Spinal cord (tissue), 10 donors: Measurements from ENCODE around the gene RBMY1D. TPM values are rescaled to one million over a fixed set of nuclear protein-coding genes. Genes with fewer than 3 reads are reported as not detected.
"Not testable (repeated sequence)": the region's sequence is repeated elsewhere in the genome, so short reads cannot be mapped to it uniquely, and the experiment has no call there.

Source experiments
- DNase-seq, 6 donors: peaks; one replicate each; pipeline versions ENCODE4 v3.0.0 to v3.0.0-alpha.2; 2013 to 2015; ENCODE audit warnings: low spot score in 6 of 6, low read depth in 4 of 6
- H3K27ac ChIP-seq: one replicate; pipeline ENCODE4 v1.5.1; 2013; ENCODE audit warnings: low read depth, low read length, control low read depth
- H3K27me3 ChIP-seq: one replicate; pipeline ENCODE4 v1.6.1; 2013; ENCODE audit warnings: low read length; ENCODE audit not compliant: control insufficient read depth, insufficient read depth
- H3K36me3 ChIP-seq: one replicate; pipeline ENCODE4 v1.6.1; 2013; ENCODE audit warnings: low read length; ENCODE audit not compliant: control insufficient read depth, insufficient read depth
- H3K4me1 ChIP-seq: one replicate; pipeline ENCODE4 v1.6.1; 2013; ENCODE audit warnings: low read length; ENCODE audit not compliant: control insufficient read depth, insufficient read depth
- H3K4me3 ChIP-seq: one replicate; pipeline ENCODE4 v1.5.1; 2013; ENCODE audit warnings: low read depth, low read length, control low read depth
- H3K9me3 ChIP-seq: one replicate; pipeline ENCODE4 v1.6.1; 2013; ENCODE audit warnings: low read length; ENCODE audit not compliant: control insufficient read depth, insufficient read depth
- WGBS: methylation state at CpG from one replicate; pipeline ENCODE4 v1.1.5; 2013; ENCODE audit warnings: missing lambda C conversion rate; ENCODE audit not compliant: insufficient coverage; 5-methylcytosine and 5-hydroxymethylcytosine counted together
- long read RNA-seq, 4 donors: transcript quantifications; one replicate each; lab custom pipeline, GENCODE V29; 2026
- polyA plus RNA-seq, 2 donors: library from polyadenylated mRNA; unstranded; fragments of 120-200 nt; gene quantifications; one replicate each; pipeline ENCODE4 v1.2.1, GENCODE V29; 2013; ENCODE audit not compliant: insufficient read length in 2 of 2
- total RNA-seq, 2 donors: library from RNA; depleted of rRNA in 1 of 2; stranded (reverse); fragments of 120-200 nt in 1 of 2; fragments of >200 nt in 1 of 2; gene quantifications; one replicate each; pipeline versions ENCODE4 v1.2.3 to v1.2.4, GENCODE V29; 2013 to 2014
- donor health status: healthy.

The RBMY1D gene
- total RNA-seq (not detected), polyA plus RNA-seq (not detected)
- long read RNA-seq, donor 1 = 0 reads
- long read RNA-seq, donor 2 = 0 reads
- long read RNA-seq, donor 3 = 0 reads
- long read RNA-seq, donor 4 = 0 reads

DNA sequence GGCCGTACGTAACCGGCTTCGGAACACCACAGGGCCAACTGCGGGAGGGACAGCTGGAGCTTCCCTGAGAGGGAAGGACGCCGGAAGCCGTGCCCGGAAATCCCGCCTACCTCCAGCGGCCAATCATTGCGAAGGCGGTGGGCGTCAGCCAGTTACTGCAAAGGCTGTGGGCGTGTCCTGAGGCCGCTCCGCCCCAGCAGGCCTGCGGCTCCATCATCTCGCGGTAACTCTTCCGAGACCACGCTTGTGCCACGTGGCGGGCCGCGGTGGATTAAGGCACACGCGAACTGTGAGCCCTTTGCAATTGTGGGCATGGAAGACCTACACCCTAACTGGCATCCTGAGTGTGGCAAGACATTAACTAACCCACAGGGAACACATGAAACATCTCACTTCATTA, at the start of gene RBMY1D:
Gene RBMY1D, minus strand, starts transcription at position 101 of the 400 bp plus-strand sequence. CDS start 2,013 bp downstream, outside the sequence.
- not testable (repeated sequence) for H3K27me3 ChIP-seq, H3K9me3 ChIP-seq, H3K27ac ChIP-seq, H3K36me3 ChIP-seq, H3K4me3 ChIP-seq, DNase-seq, H3K4me1 ChIP-seq
- no CpG with 5 or more reads among the region's 28 CpGs for WGBS

DNA sequence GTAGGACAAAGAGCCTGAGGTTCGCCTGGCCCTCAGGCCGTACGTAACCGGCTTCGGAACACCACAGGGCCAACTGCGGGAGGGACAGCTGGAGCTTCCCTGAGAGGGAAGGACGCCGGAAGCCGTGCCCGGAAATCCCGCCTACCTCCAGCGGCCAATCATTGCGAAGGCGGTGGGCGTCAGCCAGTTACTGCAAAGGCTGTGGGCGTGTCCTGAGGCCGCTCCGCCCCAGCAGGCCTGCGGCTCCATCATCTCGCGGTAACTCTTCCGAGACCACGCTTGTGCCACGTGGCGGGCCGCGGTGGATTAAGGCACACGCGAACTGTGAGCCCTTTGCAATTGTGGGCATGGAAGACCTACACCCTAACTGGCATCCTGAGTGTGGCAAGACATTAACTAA, 23.6 kb upstream of the RBMY1D start, which contains the start of gene RBMY1E:
Gene RBMY1E, minus strand, starts transcription at position 101 of the 400 bp plus-strand sequence. CDS start 1,978 bp downstream, outside the sequence.
- H3K27me3 ChIP-seq, H3K9me3 ChIP-seq, H3K36me3 ChIP-seq, H3K4me3 ChIP-seq, H3K27ac ChIP-seq, H3K4me1 ChIP-seq, DNase-seq: not testable (repeated sequence)
- no CpG with 5 or more reads among the region's 29 CpGs for WGBS

DNA sequence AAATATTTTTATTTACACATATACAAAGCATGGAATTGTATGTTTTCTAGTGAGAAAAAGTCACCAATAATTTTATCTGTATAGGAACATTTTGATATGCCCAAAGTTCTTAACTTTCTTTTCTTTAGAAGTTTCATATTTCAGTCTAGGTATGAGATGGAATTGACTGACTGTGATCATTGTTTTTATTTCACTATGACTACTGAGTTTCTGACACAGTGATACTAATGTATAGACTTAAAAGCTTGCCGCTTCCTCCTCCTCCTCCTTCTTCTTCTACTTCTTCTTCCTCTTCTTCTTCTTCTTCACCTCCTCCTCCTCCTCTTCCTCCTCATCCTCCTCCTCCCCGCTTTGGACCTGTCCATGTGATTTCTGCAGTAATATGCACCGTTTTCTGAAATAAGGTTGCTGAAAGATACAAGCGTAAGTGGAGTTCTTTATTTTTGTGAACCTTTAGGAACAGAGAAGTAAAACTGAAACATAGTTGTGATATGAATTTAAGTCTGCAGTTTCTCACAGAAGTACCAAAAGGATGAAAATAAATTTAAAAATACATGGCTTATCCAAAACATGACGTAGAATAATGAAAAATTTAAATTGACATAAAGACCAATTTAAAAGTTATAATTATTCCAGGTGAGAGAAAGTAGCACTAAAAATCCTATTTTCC, 24.8 kb downstream of the RBMY1D start:
- no CpG with 5 or more reads among the region's 5 CpGs for WGBS
- not testable (repeated sequence) for H3K9me3 ChIP-seq, H3K4me3 ChIP-seq, H3K36me3 ChIP-seq, DNase-seq, H3K27me3 ChIP-seq, H3K27ac ChIP-seq, H3K4me1 ChIP-seq

DNA sequence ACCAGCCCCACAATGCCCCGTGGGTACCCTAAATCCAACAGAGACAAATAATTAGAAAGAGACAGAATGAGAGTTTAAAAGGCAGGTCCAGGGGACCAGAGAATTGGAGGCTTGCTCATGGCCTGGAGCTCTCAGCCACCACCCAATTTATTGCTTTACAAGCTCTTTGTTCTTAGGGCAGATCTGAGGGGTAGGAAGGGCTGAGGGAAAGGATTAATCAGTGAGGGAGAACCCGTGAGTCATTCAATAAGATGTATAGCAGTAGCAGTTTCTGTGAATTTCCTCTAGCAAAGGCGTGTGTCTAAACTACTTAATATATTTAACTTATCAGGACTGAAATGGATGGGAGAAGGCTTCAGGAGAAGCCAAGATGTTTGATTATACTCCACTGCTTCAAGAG, 48.8 kb downstream of the RBMY1D start:
- WGBS = no CpG with 5 or more reads among the region's 3 CpGs
- DNase-seq = no peak
- Histone ChIP-seq H3K4me1 (no peaks in the 10 kb centered on the region), H3K36me3 (no peaks in the 10 kb centered on the region), H3K27me3 (no peaks in the 10 kb centered on the region), H3K27ac (no peak overlapping the region), H3K9me3 (no peaks in the 10 kb centered on the region), H3K4me3 (no peak overlapping the region)

DNA sequence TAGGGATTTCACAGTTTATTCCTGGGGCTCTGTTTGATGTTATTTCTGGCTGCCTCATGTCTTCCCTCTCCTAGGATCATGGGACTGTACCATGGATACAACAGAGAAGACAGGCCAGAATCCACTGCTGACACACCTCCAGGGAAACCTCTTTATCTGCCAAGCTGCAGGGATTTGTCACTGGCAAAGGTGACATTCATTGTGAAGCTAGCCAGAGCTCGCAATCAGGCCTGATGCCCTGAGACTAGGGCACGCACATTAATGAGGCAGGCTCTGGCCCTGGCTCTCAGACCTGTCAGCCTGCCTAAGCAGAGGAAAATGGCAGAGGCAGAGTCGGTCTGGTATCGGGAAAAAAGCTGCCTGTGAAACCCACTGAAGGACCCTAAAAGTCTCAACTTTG, 52.2 kb downstream of the RBMY1D start:
- Histone ChIP-seq H3K36me3 (no peaks in the 10 kb centered on the region), H3K4me3 (no peak overlapping the region), H3K27me3 (no peaks in the 10 kb centered on the region), H3K9me3 (no peaks in the 10 kb centered on the region), H3K4me1 (no peaks in the 10 kb centered on the region), H3K27ac (no peak overlapping the region)
- no peak for DNase-seq
- WGBS = no CpG with 5 or more reads among the region's 4 CpGs

DNA sequence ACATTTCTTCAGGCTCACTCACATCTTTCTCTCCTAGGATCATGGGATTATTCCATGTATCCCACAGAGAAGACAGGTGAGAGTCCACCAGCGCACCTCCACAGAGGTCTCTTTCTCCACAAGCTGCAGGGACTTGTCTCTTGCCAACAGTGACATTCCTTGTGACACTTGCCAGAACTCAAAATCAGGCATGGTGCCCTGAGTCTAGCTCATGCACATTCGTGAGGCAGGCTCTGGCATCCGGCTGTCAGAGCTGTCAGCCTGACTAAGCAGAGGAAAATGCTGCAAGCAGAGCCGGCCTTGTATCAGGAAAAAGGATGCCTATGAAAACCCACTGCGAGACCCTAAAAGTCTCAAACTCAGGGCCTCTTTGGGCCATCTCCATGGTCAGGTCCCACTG, 54.8 kb downstream of the RBMY1D start:
- no peaks in the 10 kb centered on the region for H3K27me3 ChIP-seq
- H3K9me3 ChIP-seq = no peaks in the 10 kb centered on the region
- no CpG with 5 or more reads among the region's 5 CpGs for WGBS
- no peaks in the 10 kb centered on the region for H3K36me3 ChIP-seq
- no peak for DNase-seq
- H3K27ac ChIP-seq = no peak overlapping the region
- H3K4me3 ChIP-seq = no peak overlapping the region
- H3K4me1 ChIP-seq = no peaks in the 10 kb centered on the region

DNA sequence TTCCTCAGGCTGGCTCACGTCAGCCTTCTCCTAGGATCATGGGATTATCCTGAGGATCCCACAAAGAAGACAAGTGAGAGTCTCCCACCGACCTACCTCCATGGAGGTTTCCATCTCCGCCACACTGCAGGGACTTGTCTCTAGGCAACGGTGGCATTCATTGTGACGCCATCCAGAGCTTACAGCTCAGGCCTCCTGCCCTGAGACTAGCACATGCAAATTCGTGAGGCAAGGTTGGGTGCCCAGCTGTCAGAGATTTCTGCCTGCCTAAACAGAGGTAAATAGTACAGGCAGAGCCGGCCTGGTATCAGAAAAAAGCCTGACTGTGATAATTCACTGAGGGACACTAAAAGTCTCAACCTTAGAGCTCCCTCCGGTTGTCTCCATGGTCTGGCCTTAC, 58.0 kb downstream of the RBMY1D start:
- H3K9me3 ChIP-seq = no peaks in the 10 kb centered on the region
- no peaks in the 10 kb centered on the region for H3K4me1 ChIP-seq
- H3K27me3 ChIP-seq = no peaks in the 10 kb centered on the region
- DNase-seq = no peak
- H3K36me3 ChIP-seq = no peaks in the 10 kb centered on the region
- no peak overlapping the region for H3K4me3 ChIP-seq
- no peak overlapping the region for H3K27ac ChIP-seq
- no CpG with 5 or more reads among the region's 8 CpGs for WGBS

DNA sequence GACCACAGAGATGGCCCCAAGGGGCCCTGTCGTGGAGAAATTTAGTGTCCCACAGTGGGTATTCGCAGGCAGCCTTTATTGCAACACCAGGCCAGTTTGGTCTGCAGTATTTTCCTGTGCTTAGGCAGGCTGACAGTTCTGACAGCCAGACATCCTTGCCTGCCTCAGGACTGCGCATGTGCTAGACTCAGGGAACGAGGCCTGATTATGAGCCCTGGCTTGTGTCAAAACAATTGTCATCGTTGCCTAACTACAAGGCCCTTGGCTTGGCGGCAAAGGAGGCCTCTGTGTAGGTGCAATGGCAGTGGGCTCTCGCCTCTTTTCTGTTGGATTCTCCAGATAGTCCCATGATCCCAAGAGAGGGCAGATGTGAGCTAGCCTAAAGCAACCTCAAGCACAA, 59.3 kb downstream of the RBMY1D start:
- Histone ChIP-seq H3K4me1 (no peaks in the 10 kb centered on the region), H3K4me3 (no peak overlapping the region), H3K27me3 (no peaks in the 10 kb centered on the region), H3K27ac (no peak overlapping the region), H3K36me3 (no peaks in the 10 kb centered on the region), H3K9me3 (no peaks in the 10 kb centered on the region)
- no peak for DNase-seq
- no CpG with 5 or more reads among the region's 7 CpGs for WGBS
